ENCODE data around the gene NUP188. TPM values are rescaled to one million over a fixed set of nuclear protein-coding genes. Genes with fewer than 3 reads are reported as not detected.

The NUP188 gene
- total and polyA plus RNA-seq, 2 of the 13 experiments (the other 11 are each of a cell fraction or from before 2014, with no cell fraction given), result 28.0 to 38.5 TPM

DNA sequence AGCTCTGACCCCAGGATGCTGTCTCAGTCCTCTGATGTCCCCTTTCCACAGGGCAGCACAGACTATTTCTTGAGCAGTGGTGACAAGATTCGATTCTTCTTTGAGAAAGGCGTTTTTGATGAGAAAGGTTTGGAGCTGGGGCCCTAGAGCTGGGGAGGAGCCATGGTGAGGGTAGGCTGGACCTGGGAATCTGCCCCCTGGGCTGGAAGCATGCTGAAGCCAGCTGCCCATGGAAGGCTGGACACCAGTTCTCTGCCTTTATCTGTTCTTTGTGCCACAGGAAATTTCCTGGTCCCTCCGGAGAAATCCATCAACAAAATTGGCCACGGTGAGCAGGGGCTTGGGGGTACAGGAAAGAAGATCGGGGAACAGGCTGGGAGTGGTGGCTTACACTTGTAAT is 13.8 kb upstream of the NUP188 start (continued):
- TF ChIP-seq, protein P1, sequence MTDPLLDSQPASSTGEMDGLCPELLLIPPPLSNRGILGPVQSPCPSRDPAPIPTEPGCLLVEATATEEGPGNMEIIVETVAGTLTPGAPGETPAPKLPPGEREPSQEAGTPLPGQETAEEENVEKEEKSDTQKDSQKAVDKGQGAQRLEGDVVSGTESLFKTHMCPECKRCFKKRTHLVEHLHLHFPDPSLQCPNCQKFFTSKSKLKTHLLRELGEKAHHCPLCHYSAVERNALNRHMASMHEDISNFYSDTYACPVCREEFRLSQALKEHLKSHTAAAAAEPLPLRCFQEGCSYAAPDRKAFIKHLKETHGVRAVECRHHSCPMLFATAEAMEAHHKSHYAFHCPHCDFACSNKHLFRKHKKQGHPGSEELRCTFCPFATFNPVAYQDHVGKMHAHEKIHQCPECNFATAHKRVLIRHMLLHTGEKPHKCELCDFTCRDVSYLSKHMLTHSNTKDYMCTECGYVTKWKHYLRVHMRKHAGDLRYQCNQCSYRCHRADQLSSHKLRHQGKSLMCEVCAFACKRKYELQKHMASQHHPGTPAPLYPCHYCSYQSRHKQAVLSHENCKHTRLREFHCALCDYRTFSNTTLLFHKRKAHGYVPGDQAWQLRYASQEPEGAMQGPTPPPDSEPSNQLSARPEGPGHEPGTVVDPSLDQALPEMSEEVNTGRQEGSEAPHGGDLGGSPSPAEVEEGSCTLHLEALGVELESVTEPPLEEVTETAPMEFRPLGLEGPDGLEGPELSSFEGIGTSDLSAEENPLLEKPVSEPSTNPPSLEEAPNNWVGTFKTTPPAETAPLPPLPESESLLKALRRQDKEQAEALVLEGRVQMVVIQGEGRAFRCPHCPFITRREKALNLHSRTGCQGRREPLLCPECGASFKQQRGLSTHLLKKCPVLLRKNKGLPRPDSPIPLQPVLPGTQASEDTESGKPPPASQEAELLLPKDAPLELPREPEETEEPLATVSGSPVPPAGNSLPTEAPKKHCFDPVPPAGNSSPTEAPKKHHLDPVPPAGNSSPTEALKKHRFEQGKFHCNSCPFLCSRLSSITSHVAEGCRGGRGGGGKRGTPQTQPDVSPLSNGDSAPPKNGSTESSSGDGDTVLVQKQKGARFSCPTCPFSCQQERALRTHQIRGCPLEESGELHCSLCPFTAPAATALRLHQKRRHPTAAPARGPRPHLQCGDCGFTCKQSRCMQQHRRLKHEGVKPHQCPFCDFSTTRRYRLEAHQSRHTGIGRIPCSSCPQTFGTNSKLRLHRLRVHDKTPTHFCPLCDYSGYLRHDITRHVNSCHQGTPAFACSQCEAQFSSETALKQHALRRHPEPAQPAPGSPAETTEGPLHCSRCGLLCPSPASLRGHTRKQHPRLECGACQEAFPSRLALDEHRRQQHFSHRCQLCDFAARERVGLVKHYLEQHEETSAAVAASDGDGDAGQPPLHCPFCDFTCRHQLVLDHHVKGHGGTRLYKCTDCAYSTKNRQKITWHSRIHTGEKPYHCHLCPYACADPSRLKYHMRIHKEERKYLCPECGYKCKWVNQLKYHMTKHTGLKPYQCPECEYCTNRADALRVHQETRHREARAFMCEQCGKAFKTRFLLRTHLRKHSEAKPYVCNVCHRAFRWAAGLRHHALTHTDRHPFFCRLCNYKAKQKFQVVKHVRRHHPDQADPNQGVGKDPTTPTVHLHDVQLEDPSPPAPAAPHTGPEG (CRISPR knock-in tag; IDR thresholded peaks at IDR 0.05), result no peak
- TF ChIP-seq SMYD3 (CRISPR knock-in tag; IDR thresholded peaks at IDR 0.05), result no peak
- no peak for TF ChIP-seq JARID2 (CRISPR knock-in tag; IDR thresholded peaks at IDR 0.05; ENCODE audit: insufficient replicate concordance)
- no peak for TF ChIP-seq SMARCC2 (IDR thresholded peaks at IDR 0.05)
- no peak for TF ChIP-seq ZNF382 (CRISPR knock-in tag; IDR thresholded peaks at IDR 0.05; ENCODE audit: borderline replicate concordance)
- no peak for TF ChIP-seq ZNF660 (CRISPR knock-in tag; IDR thresholded peaks at IDR 0.05; ENCODE audit: borderline replicate concordance, low read depth)
- no peak for TF ChIP-seq ARID2 (CRISPR knock-in tag; IDR thresholded peaks at IDR 0.05; ENCODE audit: borderline replicate concordance)
- TF ChIP-seq TOE1 (CRISPR knock-in tag; IDR thresholded peaks at IDR 0.05), result no peak
- no peak for TF ChIP-seq ZNF12 (CRISPR knock-in tag; IDR thresholded peaks at IDR 0.05)
- TF ChIP-seq ZNF260 (CRISPR knock-in tag; IDR thresholded peaks at IDR 0.05; ENCODE audit: borderline replicate concordance, low read depth), result no peak
- no peak for TF ChIP-seq KLF11 (CRISPR knock-in tag; IDR thresholded peaks at IDR 0.05)
- no peak for TF ChIP-seq KDM4B (CRISPR knock-in tag; IDR thresholded peaks at IDR 0.05)
- no peak for TF ChIP-seq ZNF775 (CRISPR knock-in tag; IDR thresholded peaks at IDR 0.05; ENCODE audit: borderline replicate concordance)

Measured in HepG2 (cell line).